NCI-H1436 treated with DMSO at 0.1 percent for 48 hours (cell line): ENCODE measurements around the gene HEMK1.

Experiments
- DNase-seq: peaks from one replicate; lab custom pipeline; 2025; lab: John Stamatoyannopoulos, UW

HEMK1 gene

GRCh38 chr3:50600141-50600753, 30.9 kb downstream of the HEMK1 start:
- DNase-seq, result no peak

- DNase-seq, result peak; percentile 40
These were observed 31.7 kb downstream of the HEMK1 start for GRCh38 chr3:50600841-50601591.

GRCh38 chr3:50602595-50603191, 33.4 kb downstream of the HEMK1 start:
- DNase-seq, result no peak

- no peak for DNase-seq
These were observed 34.2 kb downstream of the HEMK1 start for GRCh38 chr3:50603261-50604109.

- DNase-seq, result no peak
These were observed 34.8 kb downstream of the HEMK1 start for GRCh38 chr3:50604110-50604621.

- no peak for DNase-seq
These were observed 35.6 kb downstream of the HEMK1 start for GRCh38 chr3:50604628-50605588.

GRCh38 chr3:50605901-50606326, 36.6 kb downstream of the HEMK1 start:
- DNase-seq, result no peak

- no peak for DNase-seq
These were observed 37.3 kb downstream of the HEMK1 start for GRCh38 chr3:50606596-50606995.

- no peak for DNase-seq
These were observed 38.2 kb downstream of the HEMK1 start for GRCh38 chr3:50607271-50608091.

- no peak for DNase-seq
These were observed 39.0 kb downstream of the HEMK1 start for GRCh38 chr3:50608278-50608677.

- DNase-seq, result no peak
These were observed 39.9 kb downstream of the HEMK1 start for GRCh38 chr3:50609071-50609762.

GRCh38 chr3:50609763-50610085, 40.4 kb downstream of the HEMK1 start:
- no peak for DNase-seq

- no peak for DNase-seq
These were observed 41.1 kb downstream of the HEMK1 start for GRCh38 chr3:50610181-50610971.

- DNase-seq, result no peak
These were observed 41.7 kb downstream of the HEMK1 start for GRCh38 chr3:50610992-50611463.

- no peak for DNase-seq
These were observed 42.3 kb downstream of the HEMK1 start, which contains the start of gene CISH for GRCh38 chr3:50611464-50612233. TSS of gene CISH (minus strand) at chr3:50611774. CDS start at chr3:50611650, 124 bp downstream.

GRCh38 chr3:50612234-50612882, 43.0 kb downstream of the HEMK1 start:
- no peak for DNase-seq
